ENCODE results near the gene VWA5A. TPM values are rescaled to one million over a fixed set of nuclear protein-coding genes. Genes with fewer than 3 reads are reported as not detected.
"Not testable (repeated sequence)": the region's sequence is repeated elsewhere in the genome, so short reads cannot be mapped to it uniquely, and the experiment has no call there.

The VWA5A gene
- total RNA-seq, 2 donors from 2014 or later = 2.6 to 6.9 TPM

DNA sequence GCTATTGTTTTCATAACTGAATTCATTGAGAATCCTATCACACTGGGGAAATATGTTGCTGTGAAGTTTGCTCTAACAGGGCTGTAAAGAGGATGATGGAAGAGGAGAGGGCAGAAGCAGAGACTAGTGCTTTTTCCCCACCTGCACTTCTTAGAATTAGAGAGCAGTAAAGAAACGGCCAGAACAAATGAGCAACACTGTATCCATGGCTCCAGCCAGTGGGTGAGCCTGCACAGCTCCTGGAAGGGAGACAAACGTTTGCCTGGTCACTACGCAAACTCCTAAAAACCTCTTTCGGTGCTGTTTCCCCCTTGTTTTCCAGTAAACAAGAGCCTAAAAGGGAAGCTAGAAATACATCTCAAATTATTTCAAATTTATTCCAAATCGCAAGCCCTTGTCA lies 45.7 kb downstream of the VWA5A start:
- TF ChIP-seq, protein P1, sequence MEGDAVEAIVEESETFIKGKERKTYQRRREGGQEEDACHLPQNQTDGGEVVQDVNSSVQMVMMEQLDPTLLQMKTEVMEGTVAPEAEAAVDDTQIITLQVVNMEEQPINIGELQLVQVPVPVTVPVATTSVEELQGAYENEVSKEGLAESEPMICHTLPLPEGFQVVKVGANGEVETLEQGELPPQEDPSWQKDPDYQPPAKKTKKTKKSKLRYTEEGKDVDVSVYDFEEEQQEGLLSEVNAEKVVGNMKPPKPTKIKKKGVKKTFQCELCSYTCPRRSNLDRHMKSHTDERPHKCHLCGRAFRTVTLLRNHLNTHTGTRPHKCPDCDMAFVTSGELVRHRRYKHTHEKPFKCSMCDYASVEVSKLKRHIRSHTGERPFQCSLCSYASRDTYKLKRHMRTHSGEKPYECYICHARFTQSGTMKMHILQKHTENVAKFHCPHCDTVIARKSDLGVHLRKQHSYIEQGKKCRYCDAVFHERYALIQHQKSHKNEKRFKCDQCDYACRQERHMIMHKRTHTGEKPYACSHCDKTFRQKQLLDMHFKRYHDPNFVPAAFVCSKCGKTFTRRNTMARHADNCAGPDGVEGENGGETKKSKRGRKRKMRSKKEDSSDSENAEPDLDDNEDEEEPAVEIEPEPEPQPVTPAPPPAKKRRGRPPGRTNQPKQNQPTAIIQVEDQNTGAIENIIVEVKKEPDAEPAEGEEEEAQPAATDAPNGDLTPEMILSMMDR (IDR thresholded peaks at IDR 0.05) = no peak
- no peaks in the 10 kb centered on the region for H3K9me3 ChIP-seq
- DNase-seq (ENCODE audit: low spot score) = no peak
- H3K4me1 ChIP-seq = no peaks in the 10 kb centered on the region
- no peaks in the 10 kb centered on the region for H3K36me3 ChIP-seq
- no peak overlapping the region for H3K27ac ChIP-seq
- H3K27me3 ChIP-seq = no peaks in the 10 kb centered on the region
- H3K4me3 ChIP-seq = no peak overlapping the region

DNA sequence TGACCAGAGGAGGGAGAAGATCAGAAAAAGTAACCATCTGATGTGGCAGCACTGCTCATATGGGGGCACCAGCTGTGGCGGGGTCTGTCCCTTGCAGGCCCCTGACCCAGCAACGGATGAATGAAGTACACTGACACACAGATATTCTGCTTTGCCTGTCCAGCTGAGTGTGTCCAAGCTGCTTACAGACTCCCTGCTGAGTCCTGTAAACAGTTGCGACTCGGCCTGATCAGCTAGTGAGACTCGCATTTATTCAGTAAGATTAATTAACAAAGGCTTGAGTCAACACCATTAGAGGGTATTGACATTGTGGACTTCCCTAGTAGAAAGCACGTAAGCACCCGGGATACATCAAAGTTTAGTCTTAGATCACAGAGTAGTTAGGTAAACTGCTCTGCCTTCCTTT lies 52.6 kb downstream of the VWA5A start:
- H3K27me3 ChIP-seq = no peaks in the 10 kb centered on the region
- H3K4me1 ChIP-seq = no peaks in the 10 kb centered on the region
- DNase-seq (ENCODE audit: low spot score) = no peak
- H3K9me3 ChIP-seq = no peaks in the 10 kb centered on the region
- H3K4me3 ChIP-seq = no peak overlapping the region
- H3K36me3 ChIP-seq = no peaks in the 10 kb centered on the region
- H3K27ac ChIP-seq = no peak overlapping the region
- TF ChIP-seq, protein P1 (IDR thresholded peaks at IDR 0.05) = no peak

DNA sequence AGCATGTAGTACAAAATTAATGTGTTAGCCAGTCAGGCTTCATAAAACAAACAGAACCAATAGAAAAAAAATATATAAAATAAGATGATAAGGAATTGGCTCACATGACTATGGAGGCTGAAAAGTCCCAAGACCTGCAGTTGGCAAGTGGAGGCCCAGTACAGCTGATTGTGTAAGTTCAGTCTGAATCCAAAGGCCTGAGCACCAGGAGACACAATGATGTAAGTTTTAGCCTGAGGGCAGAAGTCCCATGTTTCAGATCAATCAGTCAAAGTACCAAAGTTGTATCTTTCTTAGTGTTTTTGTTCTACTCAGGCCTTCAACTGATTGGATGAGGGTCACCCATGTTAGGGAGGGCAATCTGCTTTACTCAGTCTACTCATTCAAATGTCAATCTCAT lies 53.5 kb downstream of the VWA5A start:
- no peak for DNase-seq (ENCODE audit: low spot score)
- H3K4me1 ChIP-seq = no peaks in the 10 kb centered on the region
- no peaks in the 10 kb centered on the region for H3K27me3 ChIP-seq
- no peak overlapping the region for H3K27ac ChIP-seq
- TF ChIP-seq, protein P1 (IDR thresholded peaks at IDR 0.05) = no peak
- H3K9me3 ChIP-seq = no peaks in the 10 kb centered on the region
- H3K36me3 ChIP-seq = no peaks in the 10 kb centered on the region
- H3K4me3 ChIP-seq = no peak overlapping the region

DNA sequence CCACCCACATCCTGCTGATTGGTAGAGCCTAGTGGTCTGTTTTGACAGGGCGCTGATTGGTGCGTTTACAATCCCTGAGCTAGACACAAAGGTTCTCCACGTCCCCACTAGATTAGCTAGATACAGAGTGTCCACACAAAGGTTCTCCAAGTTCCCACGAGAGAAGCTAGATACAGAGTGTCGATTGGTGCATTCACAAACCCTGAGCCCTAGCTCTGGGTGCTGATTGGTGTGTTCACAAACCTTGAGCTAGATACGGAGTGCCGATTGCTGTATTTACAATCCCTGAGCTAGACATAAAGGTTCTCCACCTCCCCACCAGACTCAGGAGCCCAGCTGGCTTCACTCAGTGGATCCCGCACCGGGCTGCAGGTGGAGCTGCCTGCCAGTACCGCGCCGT lies 55.1 kb downstream of the VWA5A start:
- H3K27ac ChIP-seq; H3K4me3 ChIP-seq; H3K27me3 ChIP-seq; H3K9me3 ChIP-seq; DNase-seq (ENCODE audit: low spot score); H3K4me1 ChIP-seq; H3K36me3 ChIP-seq: not testable (repeated sequence)

DNA sequence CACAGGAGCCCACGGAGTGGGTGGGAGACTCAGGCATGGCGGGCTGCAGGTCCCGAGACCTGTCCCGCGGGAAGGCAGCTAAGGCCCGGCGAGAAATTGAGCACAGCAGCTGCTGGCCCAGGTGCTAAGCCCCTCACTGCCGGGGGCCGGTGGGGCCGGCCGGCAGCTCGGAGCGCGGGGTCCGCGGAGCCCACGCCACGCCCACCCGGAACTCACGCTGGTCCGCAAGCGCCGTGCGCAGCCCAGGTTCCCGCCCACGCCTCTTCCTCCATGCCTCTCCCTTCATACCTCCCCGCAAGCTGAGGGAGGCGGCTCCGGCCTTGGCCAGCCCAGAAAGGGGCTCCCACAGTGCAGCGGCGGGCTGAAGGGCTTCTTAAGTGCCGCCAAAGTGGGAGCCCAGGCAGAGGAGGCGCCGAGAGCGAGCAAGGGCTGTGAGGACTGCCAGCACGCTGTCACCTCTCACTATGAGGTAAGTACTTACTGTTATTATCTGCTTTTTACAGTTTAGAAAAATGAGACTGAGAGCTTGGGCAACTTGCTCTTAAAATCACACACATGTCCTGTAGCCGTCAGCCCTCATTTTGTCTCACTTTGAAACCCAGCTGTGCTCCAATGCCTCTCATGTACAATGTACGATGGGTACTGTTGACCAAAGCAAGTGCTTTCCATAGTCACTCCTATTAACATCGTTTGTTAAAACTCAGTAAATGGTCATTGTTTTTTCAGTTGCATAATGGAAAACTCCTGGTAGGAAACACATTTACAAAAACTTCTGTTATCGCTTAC lies 55.7 kb downstream of the VWA5A start:
- TF ChIP-seq, protein P1 (IDR thresholded peaks at IDR 0.05) = no peak
- Histone ChIP-seq H3K4me3 (no peak overlapping the region), H3K27ac (no peak overlapping the region), H3K4me1 (no peaks in the 10 kb centered on the region), H3K36me3 (no peaks in the 10 kb centered on the region), H3K9me3 (no peaks in the 10 kb centered on the region), H3K27me3 (no peaks in the 10 kb centered on the region)
- no peak for DNase-seq (ENCODE audit: low spot score)

DNA sequence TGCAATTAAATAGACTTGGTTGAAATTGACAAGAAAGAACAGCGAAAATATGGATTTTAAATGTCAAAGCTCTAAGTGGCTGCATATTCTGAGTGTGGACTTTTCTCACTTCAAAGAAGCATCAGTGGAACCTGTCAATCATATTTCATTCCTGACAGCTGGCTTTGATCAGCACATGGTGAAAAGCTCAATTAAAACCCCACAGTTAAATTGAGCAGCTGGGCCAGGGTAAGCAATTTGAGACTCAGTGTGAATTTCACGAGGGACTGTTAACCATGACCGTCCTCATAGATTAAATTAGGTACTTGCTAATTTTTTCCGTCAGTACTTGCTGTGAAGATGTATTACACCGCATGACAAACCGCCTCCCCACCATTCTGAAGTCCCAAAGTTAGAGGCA lies 56.9 kb downstream of the VWA5A start:
- Histone ChIP-seq H3K27ac (no peak overlapping the region), H3K27me3 (no peaks in the 10 kb centered on the region), H3K4me1 (no peaks in the 10 kb centered on the region), H3K4me3 (no peak overlapping the region), H3K9me3 (no peaks in the 10 kb centered on the region), H3K36me3 (no peaks in the 10 kb centered on the region)
- TF ChIP-seq, protein P1 (IDR thresholded peaks at IDR 0.05) = no peak
- no peak for DNase-seq (ENCODE audit: low spot score)

Data from right atrium auricular region (tissue), 2 donors.